C1 segment of cervical spinal cord (tissue), 14 donors: ENCODE measurements around the gene IL1R2.
"Not testable (repeated sequence)": the region's sequence is repeated elsewhere in the genome, so short reads cannot be mapped to it uniquely, and the experiment has no call there.

ENCODE experiments used
- DNase-seq, 14 donors: peaks; one replicate each; lab custom pipeline; 2025; lab: John Stamatoyannopoulos, UW

Gene IL1R2

DNA sequence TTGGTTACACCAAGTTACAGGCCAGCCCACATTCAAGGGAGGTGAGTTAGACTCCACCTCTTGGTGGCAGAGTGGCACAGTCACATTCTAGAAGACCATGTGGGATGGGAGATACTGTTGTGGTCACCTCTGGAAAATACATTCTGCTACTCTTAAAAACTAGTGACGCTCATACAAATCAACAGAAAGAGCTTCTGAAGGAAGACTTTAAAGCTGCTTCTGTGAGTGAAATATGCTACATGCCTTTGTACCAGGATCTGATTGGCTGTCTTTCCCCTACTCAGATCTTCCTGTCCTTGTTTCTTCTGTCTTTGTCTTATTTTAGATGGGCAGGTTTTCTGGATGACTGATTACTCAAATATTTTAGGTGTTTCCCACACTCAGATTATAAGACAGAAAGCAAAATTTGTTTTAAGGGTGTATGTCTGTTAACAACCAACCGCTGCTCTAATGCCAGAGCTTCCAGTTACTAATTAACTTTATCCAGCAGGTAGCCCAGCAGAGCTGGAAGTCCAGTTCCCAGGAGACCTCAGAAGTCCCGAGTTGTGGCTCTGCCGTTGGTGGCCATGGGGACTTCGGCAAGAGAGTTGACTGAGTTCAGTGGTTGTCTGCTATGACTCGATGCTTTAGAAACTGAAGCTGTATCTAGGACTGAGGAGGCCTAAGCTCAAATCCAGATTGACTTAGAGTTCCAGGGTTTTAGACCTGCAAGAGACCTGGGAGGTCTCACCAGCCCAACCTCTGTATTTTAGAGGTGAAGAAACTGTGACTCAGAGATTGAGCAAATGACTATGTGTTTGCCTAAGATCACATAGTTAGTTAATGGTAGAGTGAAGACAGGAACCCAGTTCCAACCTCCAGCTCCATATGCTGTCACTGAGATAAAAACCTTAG lies 7.4 kb downstream of the IL1R2 start:
- no peak for DNase-seq

GRCh38 chr2:102000012-102000411 lies 8.3 kb downstream of the IL1R2 start:
- DNase-seq: no peak

DNA sequence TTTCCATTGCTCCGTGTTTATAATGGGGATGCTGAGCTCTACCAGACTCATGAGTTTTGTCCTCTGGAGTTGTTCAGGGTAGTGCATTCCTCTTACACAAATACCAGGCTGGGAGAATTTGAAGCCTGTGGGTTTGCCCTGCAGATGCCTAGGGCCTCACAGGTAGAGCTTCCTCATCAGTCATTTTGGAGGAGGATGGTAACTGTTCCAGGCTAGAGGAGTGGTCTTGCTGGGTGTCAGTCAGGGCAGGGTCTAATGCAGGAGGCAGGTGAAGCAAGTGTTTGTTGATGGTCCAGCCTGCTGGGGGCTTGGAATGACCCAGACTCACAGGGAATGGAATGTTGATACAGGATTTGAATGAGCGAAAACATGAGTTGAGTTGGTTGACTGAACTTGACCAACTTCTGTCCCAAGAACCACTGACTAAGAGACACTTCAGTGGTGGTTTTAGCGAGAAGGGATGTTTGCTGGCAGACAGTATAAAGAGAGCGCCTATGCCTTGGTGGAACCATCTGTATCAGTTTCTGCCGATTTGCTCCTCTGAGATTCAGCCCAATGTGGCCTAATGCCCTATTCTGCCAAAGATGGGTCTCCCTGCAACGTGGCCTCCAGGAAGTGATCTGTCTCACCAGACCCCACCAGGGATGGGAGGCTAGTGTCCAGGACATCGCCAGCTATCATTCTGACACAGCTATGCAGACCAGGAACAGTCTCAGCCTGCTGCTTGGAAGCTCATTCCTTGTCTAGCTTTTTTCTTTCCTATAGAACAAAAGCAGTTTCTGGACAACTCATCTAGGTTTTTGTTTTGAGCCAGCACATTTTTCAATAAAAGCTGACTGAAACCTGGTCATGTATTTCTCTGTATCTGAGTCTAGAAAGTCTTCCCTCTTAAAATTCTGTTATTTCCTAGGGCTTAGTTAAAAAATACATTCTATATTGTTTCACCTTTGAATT lies 9.3 kb downstream of the IL1R2 start:
- DNase-seq: no peak

DNA sequence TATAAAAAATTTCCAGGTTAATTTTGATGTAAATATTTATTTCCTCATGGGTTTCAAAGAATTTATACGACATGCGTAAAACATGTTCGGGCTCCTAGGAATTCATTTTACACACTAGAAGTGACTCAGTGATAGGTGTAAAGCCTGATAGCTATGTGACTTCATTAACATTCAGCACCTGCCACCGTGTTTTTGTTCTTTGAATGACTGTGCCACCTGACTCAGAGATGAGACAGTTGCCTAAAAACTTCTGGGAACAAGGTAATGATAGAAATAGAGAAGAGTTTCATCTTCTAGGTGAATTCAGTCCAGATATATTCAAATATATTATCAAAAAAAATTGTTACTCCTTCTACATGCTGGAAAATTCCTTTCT lies 10.0 kb downstream of the IL1R2 start:
- no peak for DNase-seq

DNA sequence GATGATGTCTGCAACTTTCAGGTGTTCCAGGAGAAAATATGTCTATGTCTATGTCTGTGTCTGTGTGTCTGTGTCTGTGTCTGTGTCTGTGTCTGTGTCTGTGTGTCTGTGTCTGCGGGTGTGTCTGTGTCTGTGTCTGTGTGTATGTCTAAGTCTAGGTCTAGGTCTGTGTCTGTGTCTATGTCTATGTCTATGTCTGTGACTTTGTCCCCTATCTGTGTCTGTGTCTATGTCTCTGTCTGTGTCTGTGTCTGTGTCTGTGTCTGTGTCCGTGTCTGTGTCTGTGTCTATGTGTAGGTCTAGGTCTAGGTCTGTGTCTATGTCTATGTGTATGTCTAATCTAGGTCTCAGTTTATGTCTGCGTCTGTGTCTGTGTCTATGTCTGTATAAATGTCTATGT lies 10.5 kb downstream of the IL1R2 start:
- DNase-seq: no peak

DNA sequence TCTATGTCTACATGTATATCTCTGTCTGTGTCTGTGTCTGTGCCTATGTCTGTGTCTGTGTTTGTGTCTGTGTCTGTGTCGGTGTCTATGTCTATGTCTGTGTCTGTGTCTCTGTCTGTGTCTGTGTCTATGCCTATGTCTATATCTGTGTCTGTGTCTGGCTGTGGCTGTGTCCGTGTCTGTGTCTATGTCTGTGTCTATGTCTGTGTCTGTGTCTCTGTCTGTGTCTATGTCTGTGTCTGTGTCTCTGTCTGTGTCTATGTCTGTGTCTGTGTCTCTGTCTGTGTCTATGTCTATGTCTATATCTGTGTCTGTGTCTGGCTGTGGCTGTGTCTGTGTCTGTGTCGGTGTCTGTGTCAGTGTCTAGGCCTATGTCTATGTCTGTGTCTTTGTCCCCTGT lies 11.1 kb downstream of the IL1R2 start:
- not testable (repeated sequence) for DNase-seq

GRCh38 chr2:102003696-102004095 lies 11.9 kb downstream of the IL1R2 start:
- DNase-seq: no peak

- DNase-seq: no peak
Observed at GRCh38 chr2:102004581-102004980, 12.8 kb downstream of the IL1R2 start.

DNA sequence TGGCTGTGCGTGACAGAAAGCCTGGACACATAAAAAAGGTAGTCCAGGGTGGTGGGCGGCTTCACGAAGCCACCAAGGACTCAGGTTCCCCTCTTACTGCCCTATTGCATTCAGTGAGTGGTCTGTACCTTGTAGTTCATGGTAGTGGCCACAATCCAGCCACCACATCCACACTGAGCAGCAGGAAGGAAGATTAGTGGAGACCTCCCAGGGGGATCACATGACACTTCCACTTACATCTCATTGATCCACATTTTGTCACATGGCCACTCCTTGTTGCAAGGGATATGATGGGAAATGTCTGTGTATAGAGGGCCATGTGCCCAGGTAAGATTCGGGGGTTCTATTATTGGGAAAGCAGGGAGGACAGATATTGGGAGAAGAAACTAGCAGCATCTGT lies 13.7 kb downstream of the IL1R2 start:
- no peak for DNase-seq

DNA sequence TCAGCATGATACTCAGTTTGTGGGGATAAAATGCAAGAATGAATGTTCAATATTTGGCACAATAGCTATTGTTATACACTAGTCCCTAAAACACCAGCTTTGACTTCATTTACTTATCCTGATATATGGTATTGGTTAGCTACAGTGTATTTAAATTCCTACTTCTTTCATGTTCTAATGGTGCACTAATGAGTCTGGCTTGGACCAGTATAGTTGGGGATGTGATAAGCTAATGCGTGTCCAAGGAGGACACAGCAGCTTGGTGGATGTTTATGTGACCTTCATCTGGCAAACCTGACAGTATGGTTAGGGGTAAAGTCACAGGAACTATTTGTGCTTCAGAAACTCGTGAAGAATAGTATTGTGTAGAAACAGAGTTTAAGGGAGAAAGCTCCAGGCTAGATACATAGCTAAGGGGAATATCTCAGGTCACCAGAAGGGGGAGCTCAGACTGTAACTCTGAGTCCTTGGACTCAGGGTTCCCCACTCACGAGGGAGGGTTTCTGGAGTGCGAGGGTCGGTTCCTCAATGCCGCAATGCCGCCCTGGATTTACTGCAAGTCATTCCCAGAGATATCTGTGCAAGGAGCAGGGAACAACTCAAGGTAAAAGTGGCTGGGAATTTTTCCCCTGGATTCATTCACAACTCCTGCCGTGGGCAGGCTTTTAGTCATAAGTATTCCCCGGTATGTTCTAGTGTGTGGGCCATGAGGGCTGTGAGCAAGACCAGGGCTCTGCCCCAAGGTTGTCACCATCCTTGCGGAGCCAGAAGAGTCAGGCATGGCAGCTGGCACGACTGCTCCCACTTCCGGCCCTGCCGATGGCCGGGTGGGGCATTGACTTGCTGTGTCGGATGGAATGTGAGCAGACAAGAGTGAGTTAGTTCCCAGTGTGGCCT lies 14.5 kb downstream of the IL1R2 start:
- no peak for DNase-seq

GRCh38 chr2:102006886-102007278 lies 15.1 kb downstream of the IL1R2 start:
- DNase-seq: no peak

GRCh38 chr2:102008490-102008889 lies 16.7 kb downstream of the IL1R2 start:
- no peak for DNase-seq

DNA sequence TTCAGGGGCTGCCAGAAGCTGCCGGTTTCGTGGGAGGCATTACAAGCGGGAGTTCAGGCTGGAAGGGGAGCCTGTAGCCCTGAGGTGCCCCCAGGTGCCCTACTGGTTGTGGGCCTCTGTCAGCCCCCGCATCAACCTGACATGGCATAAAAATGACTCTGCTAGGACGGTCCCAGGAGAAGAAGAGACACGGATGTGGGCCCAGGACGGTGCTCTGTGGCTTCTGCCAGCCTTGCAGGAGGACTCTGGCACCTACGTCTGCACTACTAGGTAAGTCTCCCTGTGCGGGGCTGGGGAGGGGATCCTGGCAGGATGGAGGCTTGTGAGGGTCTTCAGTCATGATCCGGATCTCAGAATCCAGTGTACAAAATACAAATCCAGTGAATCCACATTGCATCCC lies 17.8 kb downstream of the IL1R2 start:
- no peak for DNase-seq

GRCh38 chr2:102010902-102011301 lies 19.1 kb downstream of the IL1R2 start:
- no peak for DNase-seq

DNA sequence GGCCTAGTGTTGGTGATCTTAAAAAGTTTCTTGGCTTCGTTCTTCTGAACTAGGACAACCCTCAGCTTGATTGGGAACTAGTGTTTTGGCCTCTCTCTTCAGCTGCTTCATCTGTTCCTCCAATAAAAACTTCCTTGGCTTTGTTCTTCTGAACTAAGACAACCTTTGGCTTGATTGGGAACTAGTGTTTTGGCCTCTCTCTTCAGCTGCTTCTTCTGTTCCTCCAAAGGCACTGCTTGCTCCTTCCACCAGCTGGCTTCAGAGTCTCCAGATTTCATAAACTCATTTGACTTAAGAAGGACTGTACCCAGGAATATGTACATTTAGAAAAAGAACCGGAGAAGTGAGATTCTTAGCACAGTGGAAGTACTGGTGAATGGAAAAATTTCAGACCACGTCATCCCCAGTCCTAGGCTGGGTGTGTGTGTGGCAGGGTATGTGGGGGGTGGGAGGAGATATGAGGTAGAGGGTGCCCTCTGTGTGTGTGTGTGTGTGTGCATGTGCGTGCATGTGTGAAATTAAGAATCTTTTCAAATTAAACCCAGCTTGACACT lies 20.4 kb downstream of the IL1R2 start:
- no peak for DNase-seq

DNA sequence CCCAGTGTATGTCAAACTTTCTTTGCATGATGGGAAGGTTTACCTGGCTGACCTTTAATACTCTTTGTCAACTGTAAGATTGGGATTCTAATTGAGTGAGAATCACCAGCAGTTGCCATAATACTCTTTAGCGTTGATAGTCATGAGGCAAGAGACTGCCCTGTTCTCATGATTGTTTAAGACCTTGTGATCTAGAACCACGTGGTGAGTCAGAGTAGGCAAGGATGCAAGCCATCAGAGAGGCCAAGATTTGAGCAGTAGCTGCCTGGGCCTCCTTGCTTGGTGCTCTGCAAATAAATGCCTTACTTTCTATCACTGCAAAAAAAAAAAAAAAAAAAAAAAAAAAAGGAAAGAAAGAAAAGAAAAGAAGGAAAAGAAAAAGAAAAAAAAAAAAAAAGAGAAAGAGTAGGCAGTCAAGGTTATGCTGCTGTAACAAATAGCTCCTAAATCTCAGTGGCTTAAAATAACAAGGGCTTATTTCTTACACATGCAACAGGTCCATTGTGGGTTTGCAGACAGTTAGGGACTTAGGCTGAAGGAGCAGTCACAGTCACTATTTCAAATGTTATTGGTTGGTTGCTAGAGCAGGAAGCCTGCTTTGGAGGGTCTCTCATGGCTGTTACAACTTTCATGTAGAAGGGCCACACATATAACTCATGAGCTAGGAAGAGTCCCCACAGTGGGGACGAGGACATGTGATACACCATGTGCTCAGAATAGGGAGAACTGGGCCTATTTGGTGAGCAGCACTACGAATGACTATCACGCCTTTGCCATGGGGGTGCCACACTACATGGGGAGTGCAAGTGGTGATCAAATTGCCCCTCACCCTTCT lies 21.7 kb downstream of the IL1R2 start:
- DNase-seq: no peak

- no peak for DNase-seq
Observed at GRCh38 chr2:102014041-102014345, 22.2 kb downstream of the IL1R2 start.

GRCh38 chr2:102015399-102015798 lies 23.6 kb downstream of the IL1R2 start:
- no peak for DNase-seq

DNA sequence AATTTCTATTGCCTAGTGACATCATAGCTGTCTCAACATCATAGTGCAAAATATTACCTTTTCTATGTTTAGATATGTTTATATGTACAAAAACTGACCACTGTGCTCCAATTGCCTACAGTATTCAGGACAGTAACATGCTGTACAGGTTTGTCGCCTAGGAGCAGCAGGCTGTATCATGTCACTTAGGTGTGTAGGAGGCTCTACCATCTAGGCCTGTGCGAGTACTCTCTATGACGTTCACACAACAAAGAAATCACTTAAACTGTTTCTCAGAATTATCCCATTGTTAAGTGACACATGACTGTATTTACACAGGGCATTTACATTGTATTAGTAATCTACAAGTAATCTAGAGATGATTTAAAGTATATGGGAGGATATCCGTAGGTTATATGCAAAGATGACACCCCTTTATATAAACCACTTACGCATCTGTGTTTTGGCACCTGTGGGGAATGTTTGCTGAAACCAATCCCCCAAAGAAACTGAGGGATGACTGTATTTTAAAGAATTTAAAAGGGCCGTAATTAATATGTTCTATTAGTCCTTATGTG lies 24.7 kb downstream of the IL1R2 start:
- no peak for DNase-seq

GRCh38 chr2:102018823-102019445 lies 27.2 kb downstream of the IL1R2 start:
- no peak for DNase-seq
